ENCODE measurements around the gene SLC36A1. TPM values are rescaled to one million over a fixed set of nuclear protein-coding genes. Genes with fewer than 3 reads are reported as not detected.

The SLC36A1 gene
- total RNA-seq = 10 to 100 TPM in 1 of 2 donors, 1 to 10 TPM in 1; 7.7 to 37.7 TPM

- intact Hi-C loops (cut with DNase I) = loop anchor here (2.0 to 5.0 kb wide), 3 partner anchors 51 to 295 kb away; no protein-coding TSS in a partner anchor
- Histone ChIP-seq H3K9me3 (no peaks in the 10 kb centered on the region), H3K4me3 (peak within 1 kb of the TSS; percentile 59 to 69), H3K36me3 (no peaks in the 10 kb centered on the region), H3K4me1 (replicated peaks) (no peaks in the 10 kb centered on the region), H3K27ac (peak within 1 kb of the TSS; percentile 58 to 65), H3K27me3 (replicated peaks; ENCODE audit: insufficient read depth) (no peaks in the 10 kb centered on the region)
- 2% methylated on average over 45 of the region's 46 CpGs for WGBS
- DNase-seq (ENCODE audit: low spot score) = peak; percentile 92
- TF ChIP-seq POLR2AphosphoS5 (IDR thresholded peaks at IDR 0.05) = peak; percentile 94
- TF ChIP-seq CTCF (IDR thresholded peaks at IDR 0.05) = peak; percentile 96 to 99 (median 98)
- TF ChIP-seq POLR2A (IDR thresholded peaks at IDR 0.05) = peak; percentile 40
Measured at GRCh38 chr5:151447174-151448037, at the start of gene SLC36A1. SLC36A1 (plus strand) TSS chr5:151447603; CDS start chr5:151458793, 11,190 bp downstream.

GRCh38 chr5:151405334-151406160 lies 41.9 kb upstream of the SLC36A1 start:
- intact Hi-C loops (cut with DNase I) = no loop called here
- TF ChIP-seq CTCF (IDR thresholded peaks at IDR 0.05) = no peak
- no peak for TF ChIP-seq POLR2A (IDR thresholded peaks at IDR 0.05)
- TF ChIP-seq POLR2AphosphoS5 (IDR thresholded peaks at IDR 0.05) = no peak
- 86% methylated on average over 4 of the region's 4 CpGs for WGBS
- H3K9me3 ChIP-seq = no peaks in the 10 kb centered on the region
- no peak overlapping the region for H3K27ac ChIP-seq
- H3K4me1 ChIP-seq (replicated peaks) = no peaks in the 10 kb centered on the region
- H3K36me3 ChIP-seq = no peaks in the 10 kb centered on the region
- DNase-seq (ENCODE audit: low spot score) = no peak
- no peak overlapping the region for H3K4me3 ChIP-seq
- H3K27me3 ChIP-seq (replicated peaks; ENCODE audit: insufficient read depth) = no peaks in the 10 kb centered on the region

GRCh38 chr5:151406322-151406947 lies 41.0 kb upstream of the SLC36A1 start:
- intact Hi-C loops (cut with DNase I) = no loop called here
- no peak for DNase-seq (ENCODE audit: low spot score)
- Histone ChIP-seq H3K4me1 (replicated peaks) (no peaks in the 10 kb centered on the region), H3K27ac (no peak overlapping the region), H3K27me3 (replicated peaks; ENCODE audit: insufficient read depth) (no peaks in the 10 kb centered on the region), H3K9me3 (no peaks in the 10 kb centered on the region), H3K36me3 (no peaks in the 10 kb centered on the region), H3K4me3 (no peak overlapping the region)
- no peak for TF ChIP-seq POLR2A (IDR thresholded peaks at IDR 0.05)
- TF ChIP-seq POLR2AphosphoS5 (IDR thresholded peaks at IDR 0.05) = no peak
- TF ChIP-seq CTCF (IDR thresholded peaks at IDR 0.05) = no peak
- 83% methylated on average over 8 of the region's 8 CpGs for WGBS

DNA sequence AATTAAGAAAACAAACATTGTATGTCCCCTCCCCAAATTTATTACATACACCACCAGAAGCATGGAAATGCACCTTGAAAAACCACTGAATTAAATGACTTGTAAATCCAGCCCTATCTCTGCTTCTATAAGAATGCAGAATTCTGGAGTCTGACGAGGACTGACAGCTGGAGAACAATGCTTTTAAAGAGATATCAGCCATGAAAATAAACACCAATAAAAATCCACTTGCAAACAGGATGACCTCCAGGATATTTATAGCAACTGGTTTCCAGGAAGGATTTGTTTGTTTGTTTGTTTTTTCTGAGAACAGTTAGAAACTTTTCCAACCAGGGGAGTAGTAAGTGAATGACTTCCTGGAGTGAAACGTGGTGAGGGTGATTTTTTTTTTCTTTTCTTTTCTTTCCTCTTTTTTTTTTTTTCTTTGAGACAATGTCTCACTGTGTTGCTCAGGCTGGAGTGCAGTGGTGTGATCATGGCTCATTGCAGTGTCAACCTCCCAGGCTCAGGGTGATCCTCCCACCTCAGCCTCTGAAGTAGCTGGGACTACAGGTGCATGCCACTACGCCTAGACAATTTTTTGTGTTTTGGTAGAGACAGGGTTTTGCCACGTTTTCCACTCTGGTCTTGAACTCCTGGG lies 38.7 kb upstream of the SLC36A1 start:
- Histone ChIP-seq H3K36me3 (no peaks in the 10 kb centered on the region), H3K27me3 (replicated peaks; ENCODE audit: insufficient read depth) (no peaks in the 10 kb centered on the region), H3K4me3 (no peak overlapping the region), H3K4me1 (replicated peaks) (no peaks in the 10 kb centered on the region), H3K9me3 (no peaks in the 10 kb centered on the region), H3K27ac (no peak overlapping the region)
- peak; percentile 54 for TF ChIP-seq POLR2AphosphoS5 (IDR thresholded peaks at IDR 0.05)
- no peak for TF ChIP-seq CTCF (IDR thresholded peaks at IDR 0.05)
- TF ChIP-seq POLR2A (IDR thresholded peaks at IDR 0.05) = no peak
- DNase-seq (ENCODE audit: low spot score) = no peak
- intact Hi-C loops (cut with DNase I) = no loop called here
- WGBS = 41% methylated on average over 4 of the region's 4 CpGs
